CD4-positive, alpha-beta T cell treated with Interferon alpha-2 for 1 hour (primary cell): Measurements from ENCODE around the gene RTEL1.
A peak's percentile ranks its signal among the peaks of the same experiment; 100 is the strongest.

Experiments used
- DNase-seq, 2 donors: peaks; one replicate each; pipeline ENCODE4 v3.0.0-alpha.2; 2020 to 2022

Gene RTEL1

DNA sequence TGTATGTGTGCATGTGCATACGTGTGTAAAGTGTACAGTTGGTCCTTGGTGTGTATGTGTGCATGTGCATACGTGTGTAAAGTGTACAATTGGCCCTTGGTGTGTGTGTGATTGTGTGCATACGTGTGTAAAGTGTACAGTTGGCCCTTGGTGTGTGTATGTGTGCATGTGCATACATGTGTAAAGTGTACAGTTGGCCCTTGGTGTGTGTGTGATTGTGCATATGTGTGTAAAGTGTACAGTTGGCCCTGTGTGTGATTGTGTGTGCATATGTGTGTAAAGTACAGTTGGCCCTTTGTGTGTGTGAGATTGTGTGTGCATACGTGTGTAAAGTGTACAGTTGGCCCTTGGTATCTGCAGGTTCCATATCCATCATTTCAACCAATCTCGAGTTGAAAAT lies 73.3 kb downstream of the RTEL1 start:
- no peak for DNase-seq

DNA sequence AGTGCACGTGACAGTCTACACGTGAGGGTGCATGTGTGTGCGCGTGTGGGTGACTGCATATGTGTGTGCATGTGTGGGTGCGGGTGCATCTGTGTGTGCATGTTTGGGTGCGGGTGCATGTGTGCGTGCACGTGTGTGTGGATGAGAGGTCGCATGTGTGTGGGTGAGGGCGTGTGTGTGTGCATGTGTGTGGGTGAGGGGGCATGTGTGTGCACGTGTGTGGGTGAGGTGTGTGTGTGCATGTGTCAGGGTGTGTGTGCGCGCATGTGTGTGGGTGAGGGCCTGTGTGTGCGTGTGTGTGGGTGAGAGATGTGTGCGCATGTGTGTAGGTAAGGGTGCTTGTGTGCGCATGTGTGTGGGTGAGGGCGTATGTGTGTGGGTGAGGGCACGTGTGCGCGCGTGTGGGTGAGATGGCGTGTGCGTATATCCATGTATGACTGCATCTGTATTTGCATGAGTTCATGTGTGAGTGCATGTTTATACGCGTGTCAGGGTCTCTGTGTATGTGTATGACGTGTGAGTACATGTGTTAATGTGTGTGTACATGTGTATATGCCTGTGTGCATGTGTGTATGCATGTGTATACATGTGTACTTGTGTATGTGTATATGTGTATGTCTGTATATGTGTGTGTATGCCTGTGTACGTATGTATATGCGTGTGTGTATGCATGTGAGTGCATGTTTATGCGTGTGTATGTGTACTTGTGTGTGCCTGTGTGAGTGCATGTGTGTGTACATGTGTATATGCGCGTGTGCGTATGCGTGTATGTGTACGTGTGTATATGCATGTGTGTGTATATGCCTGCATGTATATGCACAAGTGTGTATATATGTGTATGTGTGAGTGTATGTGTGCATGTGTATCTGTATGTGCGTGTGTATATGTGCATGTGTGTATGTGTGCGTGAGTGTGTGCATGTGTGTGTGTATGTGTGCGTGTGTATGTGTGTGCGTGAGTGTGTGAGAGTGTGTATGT lies 74.3 kb downstream of the RTEL1 start:
- no peak for DNase-seq

DNA sequence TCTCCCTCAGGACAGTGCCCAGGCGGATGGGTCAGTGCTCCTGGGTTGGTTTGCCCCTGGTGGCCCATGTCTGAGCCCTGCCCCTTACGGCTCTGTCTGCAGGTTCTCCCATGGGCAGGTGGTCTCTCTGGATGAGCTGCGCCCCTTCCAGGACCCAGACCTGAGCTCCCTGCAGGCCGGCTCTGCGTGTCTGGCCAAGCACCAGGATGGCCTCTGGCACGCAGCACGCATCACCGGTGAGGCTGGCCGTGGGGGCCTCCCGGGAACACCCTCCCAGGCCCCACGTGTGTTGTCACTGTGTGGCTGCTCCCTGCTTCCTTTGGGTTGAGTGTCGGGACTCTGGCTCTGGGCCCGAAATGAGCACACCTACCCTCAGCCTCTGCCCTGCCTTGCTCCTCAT lies 75.0 kb downstream of the RTEL1 start:
- DNase-seq = no peak

- no peak for DNase-seq
These were observed 75.5 kb downstream of the RTEL1 start for GRCh38 chr20:63733579-63734081.

DNA sequence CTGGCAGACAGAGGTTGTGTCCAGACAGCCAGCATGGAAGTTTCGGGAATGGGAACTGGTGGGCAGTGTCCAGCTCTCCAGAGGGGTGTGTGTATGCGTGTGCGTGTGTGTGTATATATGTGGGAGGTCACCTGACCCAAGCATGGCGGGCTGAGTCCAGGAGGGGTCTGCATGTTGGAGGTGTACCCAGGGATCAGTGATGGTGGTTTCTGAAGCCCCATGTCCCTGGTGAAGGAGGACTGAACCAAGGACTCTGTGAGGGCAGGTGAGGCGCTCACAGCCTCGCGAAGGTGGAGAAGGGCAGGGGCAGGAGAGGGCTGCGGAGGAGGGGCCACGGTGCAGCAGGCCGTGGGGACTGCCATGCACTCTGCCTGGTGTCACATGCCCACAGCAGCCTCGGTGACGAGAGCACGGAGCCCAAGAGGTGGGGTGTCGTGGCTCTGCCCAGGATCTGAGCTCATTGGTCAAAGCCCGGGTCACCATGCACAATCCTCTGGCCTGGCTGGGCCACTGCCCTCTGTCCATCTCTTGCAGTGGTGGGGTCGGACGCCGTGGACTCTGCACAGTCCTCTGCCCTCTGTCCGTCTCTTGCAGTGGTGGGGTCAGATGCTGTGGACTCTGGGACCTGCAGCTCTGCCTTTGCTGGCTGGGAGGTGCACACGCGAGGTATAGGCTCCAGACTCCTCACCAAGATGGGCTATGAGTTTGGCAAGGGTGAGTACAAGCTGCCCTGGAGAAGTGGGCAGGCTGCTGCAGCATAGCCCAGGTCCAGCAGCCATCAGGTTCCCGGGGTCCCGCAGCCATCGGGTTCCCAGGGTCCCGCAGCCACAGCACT lies 76.2 kb downstream of the RTEL1 start:
- DNase-seq = no peak

GRCh38 chr20:63734946-63735858 lies 77.1 kb downstream of the RTEL1 start:
- no peak for DNase-seq

- peak; percentile 76 to 86 for DNase-seq
These were observed 78.0 kb downstream of the RTEL1 start, which contains the start of gene LIME1 for GRCh38 chr20:63735859-63736718. TSS of gene LIME1 (plus strand) at chr20:63736664. CDS start at chr20:63737550, 886 bp downstream.

GRCh38 chr20:63736893-63737694 lies 79.0 kb downstream of the RTEL1 start:
- DNase-seq = peak in 1 of 2 donors; percentile 55

- DNase-seq = no peak
These were observed 79.5 kb downstream of the RTEL1 start for GRCh38 chr20:63737695-63737944.

DNA sequence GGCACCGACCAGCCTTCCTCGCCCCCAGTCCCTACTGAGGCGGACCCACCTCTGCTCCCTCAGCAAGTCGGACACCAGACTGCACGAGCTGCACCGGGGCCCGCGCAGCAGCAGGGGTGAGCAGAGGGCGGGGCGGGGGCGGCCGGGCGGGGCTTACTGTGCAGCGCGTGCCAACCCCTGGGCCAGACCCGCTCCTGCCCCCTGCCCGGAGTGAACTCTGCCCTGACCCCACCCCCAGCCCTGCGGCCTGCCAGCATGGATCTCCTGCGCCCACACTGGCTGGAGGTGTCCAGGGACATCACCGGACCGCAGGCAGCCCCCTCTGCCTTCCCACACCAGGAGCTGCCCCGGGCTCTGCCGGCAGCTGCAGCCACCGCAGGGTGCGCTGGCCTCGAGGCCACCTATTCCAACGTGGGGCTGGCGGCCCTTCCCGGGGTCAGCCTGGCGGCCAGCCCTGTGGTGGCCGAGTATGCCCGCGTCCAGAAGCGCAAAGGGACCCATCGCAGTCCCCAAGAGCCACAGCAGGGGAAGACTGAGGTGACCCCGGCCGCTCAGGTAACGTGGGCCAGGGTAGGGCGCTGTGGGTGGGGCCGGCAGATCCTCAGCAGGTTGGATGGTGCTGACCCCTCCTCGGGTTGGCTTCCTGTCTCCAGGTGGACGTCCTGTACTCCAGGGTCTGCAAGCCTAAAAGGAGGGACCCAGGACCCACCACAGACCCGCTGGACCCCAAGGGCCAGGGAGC lies 80.0 kb downstream of the RTEL1 start:
- DNase-seq = peak in 1 of 2 donors; percentile 34

- peak in 1 of 2 donors; percentile 50 for DNase-seq
These were observed 80.6 kb downstream of the RTEL1 start for GRCh38 chr20:63738687-63739129.

- DNase-seq = peak; percentile 71 to 84
These were observed 81.3 kb downstream of the RTEL1 start, which contains the start of gene SLC2A4RG for GRCh38 chr20:63739130-63740069. TSS of gene SLC2A4RG (plus strand) at chr20:63739776. CDS start at chr20:63739913, 137 bp downstream.

GRCh38 chr20:63740070-63740626 lies 82.0 kb downstream of the RTEL1 start:
- peak; percentile 56 to 74 for DNase-seq

- peak in 1 of 2 donors; percentile 47 for DNase-seq
These were observed 82.7 kb downstream of the RTEL1 start for GRCh38 chr20:63740627-63741353.

GRCh38 chr20:63741354-63741675 lies 83.2 kb downstream of the RTEL1 start:
- DNase-seq = no peak

DNA sequence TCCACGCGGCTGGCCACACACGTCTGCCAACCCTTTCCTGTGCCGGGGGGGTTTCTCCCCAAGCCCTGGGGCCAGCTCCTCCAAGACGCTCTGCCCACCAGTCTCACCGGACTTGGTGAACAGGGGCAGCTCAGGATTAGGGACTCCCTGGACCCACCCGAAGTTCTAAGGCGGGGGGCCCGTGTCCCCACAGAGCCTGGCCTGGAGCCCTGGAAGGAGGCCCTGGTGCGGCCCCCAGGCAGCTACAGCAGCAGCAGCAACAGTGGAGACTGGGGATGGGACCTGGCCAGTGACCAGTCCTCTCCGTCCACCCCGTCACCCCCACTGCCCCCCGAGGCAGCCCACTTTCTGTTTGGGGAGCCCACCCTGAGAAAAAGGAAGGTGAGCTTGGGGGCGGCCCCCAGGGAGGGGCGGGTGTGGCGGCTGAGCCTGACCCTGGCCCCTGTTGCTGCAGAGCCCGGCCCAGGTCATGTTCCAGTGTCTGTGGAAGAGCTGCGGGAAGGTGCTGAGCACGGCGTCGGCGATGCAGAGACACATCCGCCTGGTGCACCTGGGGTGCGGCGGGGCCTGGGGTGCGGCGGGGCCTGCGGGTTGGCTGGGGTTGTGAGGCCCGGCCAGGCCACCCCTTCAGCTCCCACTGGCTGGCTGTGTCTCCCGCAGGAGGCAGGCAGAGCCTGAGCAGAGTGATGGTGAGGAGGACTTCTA lies 83.7 kb downstream of the RTEL1 start:
- no peak for DNase-seq
